KMS-11 (cell line): ENCODE data around the gene MAP3K8.

Experiments used
- H2AFZ ChIP-seq: fragments of 200-600 bp; sonication (generic); 2 replicates; pipeline ENCODE4 v1.6.1; 2016; ENCODE audit warnings: antibody characterized with exemption, mixed run types, low read depth
- H3K27ac ChIP-seq: fragments of 200-600 bp; sonication (generic); 2 replicates; pipeline ENCODE4 v1.6.1; 2016; ENCODE audit warnings: mild to moderate bottlenecking, mixed run types
- H3K27me3 ChIP-seq: fragments of 200-600 bp; sonication (generic); 2 replicates; pipeline ENCODE4 v1.6.1; 2017; ENCODE audit warnings: mild to moderate bottlenecking, low read depth, mixed run types, moderate library complexity; ENCODE audit not compliant: insufficient read depth
- H3K36me3 ChIP-seq: fragments of 200-600 bp; sonication (generic); 2 replicates; pipeline ENCODE4 v1.6.1; 2017; ENCODE audit warnings: mild to moderate bottlenecking, mixed run types; ENCODE audit not compliant: insufficient read depth
- H3K4me1 ChIP-seq: fragments of 200-600 bp; sonication (generic); 2 replicates; pipeline ENCODE4 v1.6.1; 2016; ENCODE audit warnings: mild to moderate bottlenecking, low read depth, mixed run types; ENCODE audit not compliant: poor library complexity, severe bottlenecking
- H3K4me2 ChIP-seq: fragments of 200-600 bp; sonication (generic); 2 replicates; pipeline ENCODE4 v1.7.0; 2016; ENCODE audit warnings: mild to moderate bottlenecking, mixed run types
- H3K4me3 ChIP-seq: fragments of 200-600 bp; sonication (generic); IDR thresholded peaks from 2 replicates; pipeline ENCODE4 v1.6.1; 2017; ENCODE audit warnings: low read depth, low read length, mixed read lengths; ENCODE audit not compliant: insufficient read depth
- H3K79me2 ChIP-seq: fragments of 200-600 bp; sonication (generic); 2 replicates; pipeline ENCODE4 v1.6.1; 2016; ENCODE audit warnings: low read depth, mixed run types; ENCODE audit not compliant: insufficient read depth
- H3K9ac ChIP-seq: fragments of 200-600 bp; sonication (generic); 2 replicates; pipeline ENCODE4 v1.6.1; 2016; ENCODE audit warnings: mild to moderate bottlenecking, mixed run types
- H4K20me1 ChIP-seq: fragments of 200-600 bp; sonication (generic); 2 replicates; pipeline ENCODE4 v1.6.1; 2016; ENCODE audit warnings: mild to moderate bottlenecking, mixed run types; ENCODE audit not compliant: insufficient read depth
- CTCF ChIP-seq: fragments of 200-600 bp; sonication (generic); conservative IDR thresholded peaks from 2 replicates; pipeline ENCODE4 v1.6.1; 2017; ENCODE audit warnings: low read depth, mild to moderate bottlenecking, antibody characterized with exemption, low read length, moderate library complexity, mixed read lengths

The MAP3K8 gene

GRCh38 chr10:30430544-30431298, 3.3 kb upstream of the MAP3K8 start:
- Histone ChIP-seq H3K4me3 (no peak overlapping the region), H3K4me2 (no peak overlapping the region)

GRCh38 chr10:30431435-30431911, 2.5 kb upstream of the MAP3K8 start:
- no peak overlapping the region for H2AFZ ChIP-seq
- H3K4me1 ChIP-seq, result peaks cover 27% of the 10 kb centered on the region
- TF ChIP-seq CTCF, result no peak
- H3K27ac ChIP-seq, result no peak overlapping the region
- no peaks in the 10 kb centered on the region for H4K20me1 ChIP-seq
- H3K9ac ChIP-seq, result no peak overlapping the region
- H3K36me3 ChIP-seq, result no peaks in the 10 kb centered on the region
- H3K27me3 ChIP-seq, result no peaks in the 10 kb centered on the region
- H3K4me3 ChIP-seq, result no peak overlapping the region
- no peak overlapping the region for H3K4me2 ChIP-seq
- no peaks in the 10 kb centered on the region for H3K79me2 ChIP-seq

More at GRCh38 chr10:30430544-30431298, 3.3 kb upstream of the MAP3K8 start:
- H3K79me2 ChIP-seq, result no peaks in the 10 kb centered on the region
- no peaks in the 10 kb centered on the region for H3K27me3 ChIP-seq
- no peaks in the 10 kb centered on the region for H4K20me1 ChIP-seq
- no peak for TF ChIP-seq CTCF
- no peak overlapping the region for H3K9ac ChIP-seq
- H3K4me1 ChIP-seq, result peaks cover 20% of the 10 kb centered on the region
- H3K27ac ChIP-seq, result no peak overlapping the region
- H2AFZ ChIP-seq, result no peak overlapping the region
- H3K36me3 ChIP-seq, result no peaks in the 10 kb centered on the region

GRCh38 chr10:30432622-30433305, 1.2 kb upstream of the MAP3K8 start:
- peak overlapping the region; percentile 81 for H3K4me2 ChIP-seq
- no peaks in the 10 kb centered on the region for H3K27me3 ChIP-seq
- peak overlapping the region; percentile 37; the same call in 1 of the 2 replicates for H3K27ac ChIP-seq
- no peaks in the 10 kb centered on the region for H3K36me3 ChIP-seq
- TF ChIP-seq CTCF, result no peak
- no peaks in the 10 kb centered on the region for H3K79me2 ChIP-seq
- H3K9ac ChIP-seq, result peak overlapping the region; percentile 63; the same call in 1 of the 2 replicates
- peaks cover 35% of the 10 kb centered on the region for H3K4me1 ChIP-seq
- no peaks in the 10 kb centered on the region for H4K20me1 ChIP-seq
- H3K4me3 ChIP-seq, result no peak overlapping the region
- peak overlapping the region; percentile 96 for H2AFZ ChIP-seq

DNA sequence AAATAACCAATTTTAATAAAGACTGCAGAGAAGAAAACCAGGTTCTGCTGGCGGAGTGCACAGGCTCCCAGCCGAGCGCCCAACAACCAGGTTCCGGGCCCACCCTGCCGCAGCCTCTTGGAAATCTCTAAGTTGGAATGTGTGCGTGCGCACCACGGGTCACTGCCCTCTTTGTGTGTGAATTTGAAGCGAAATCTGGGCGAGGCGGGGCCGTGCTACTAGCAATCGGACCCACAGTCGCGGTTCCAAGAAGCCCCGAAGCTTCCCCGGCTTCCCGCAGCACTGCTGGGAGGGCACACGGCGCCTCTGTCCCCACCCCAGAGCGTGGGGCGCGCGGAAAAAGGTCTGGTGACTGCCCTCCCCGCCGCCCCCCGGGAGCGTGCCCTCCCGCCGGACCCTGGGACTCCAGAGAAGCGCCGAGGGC, 666 bp upstream of the MAP3K8 start:
- no peaks in the 10 kb centered on the region for H3K79me2 ChIP-seq
- peak overlapping the region; percentile 63 for H3K9ac ChIP-seq
- no peaks in the 10 kb centered on the region for H3K27me3 ChIP-seq
- H3K36me3 ChIP-seq, result no peaks in the 10 kb centered on the region
- no peaks in the 10 kb centered on the region for H4K20me1 ChIP-seq
- H3K4me1 ChIP-seq, result peaks cover 37% of the 10 kb centered on the region
- H3K4me3 ChIP-seq, result no peak overlapping the region
- H3K27ac ChIP-seq, result peak overlapping the region; percentile 37; the same call in 1 of the 2 replicates
- peak overlapping the region; percentile 96 for H2AFZ ChIP-seq
- TF ChIP-seq CTCF, result no peak
- peak overlapping the region; percentile 81 for H3K4me2 ChIP-seq
